Middle frontal gyrus (tissue), 1 donor: Measurements from ENCODE around the gene PCK1.

ENCODE experiments used
- DNase-seq: peaks from one replicate; pipeline ENCODE4 v3.0.0-alpha.2; 2015; ENCODE audit warnings: low spot score; ENCODE audit errors: extremely low spot score

Gene PCK1

DNA sequence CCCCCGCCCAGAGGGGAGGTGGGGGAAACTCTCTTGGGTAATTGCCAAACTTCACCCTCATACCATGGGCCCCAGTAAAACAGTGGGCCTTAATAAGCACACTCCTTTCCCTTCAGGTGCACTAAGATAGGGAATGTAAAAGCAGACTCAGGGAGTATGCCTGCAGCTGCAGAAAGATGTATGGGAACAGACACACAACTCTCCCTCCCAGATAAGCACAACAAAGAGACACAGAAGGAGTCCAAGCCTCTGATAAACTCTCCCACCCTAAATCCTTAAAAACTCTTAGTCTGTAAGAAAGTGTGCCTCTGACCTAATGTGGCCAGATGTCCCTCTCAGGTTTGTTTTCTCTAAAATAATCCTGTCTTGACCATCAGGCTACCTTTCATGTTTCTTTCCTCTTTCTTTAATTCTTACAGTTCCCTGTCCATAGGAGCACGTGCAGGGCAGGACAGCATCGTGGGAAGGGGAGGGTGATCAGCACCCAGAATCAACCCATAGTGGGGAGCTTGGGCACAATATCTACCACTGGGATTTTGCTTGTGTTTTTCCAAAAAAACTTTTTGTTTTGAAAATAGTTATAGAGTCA is 24.7 kb upstream of the PCK1 start:
- DNase-seq: no peak

DNA sequence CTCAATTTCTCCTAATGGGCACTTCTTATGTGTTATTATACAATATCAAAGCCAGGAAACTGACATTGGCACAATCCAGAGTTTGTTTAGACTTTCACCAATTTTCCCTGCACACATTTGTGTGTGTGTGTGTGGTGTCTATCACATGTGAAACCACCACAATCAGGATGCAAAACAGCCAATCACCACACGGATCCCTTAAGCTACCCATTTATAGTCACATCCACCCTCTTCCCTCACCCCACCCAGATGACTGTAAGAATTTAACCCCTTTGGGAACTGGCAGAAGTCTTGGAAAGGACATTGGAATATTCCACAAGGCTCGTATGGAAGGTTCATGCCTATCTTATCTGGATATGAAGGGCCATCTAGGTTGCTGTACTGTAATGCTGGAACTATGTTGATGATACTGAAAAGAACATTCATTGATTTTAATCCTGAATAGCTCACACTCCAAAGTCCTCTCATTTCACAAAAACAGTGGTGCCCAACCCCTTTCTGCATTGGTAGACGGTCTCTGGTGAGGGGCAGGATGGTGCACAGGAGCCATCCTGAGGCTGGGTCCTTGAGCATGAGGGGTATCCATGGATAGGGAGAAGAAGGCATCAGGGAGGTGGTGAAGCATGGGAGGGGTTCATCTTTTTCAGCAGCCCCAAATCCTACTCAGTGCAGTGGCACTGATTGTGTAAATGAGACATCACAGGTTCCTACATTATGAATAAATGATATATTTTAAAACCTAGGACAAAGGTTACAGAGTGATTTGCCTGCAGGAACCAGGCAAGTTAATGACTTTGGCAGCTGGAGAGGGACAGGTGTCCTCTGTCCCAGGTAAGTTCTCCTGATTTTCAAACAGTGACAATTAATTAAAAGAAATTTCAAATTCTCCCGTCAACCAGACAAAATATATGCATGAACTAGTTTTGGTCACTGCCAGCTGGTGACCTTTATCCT is 23.9 kb upstream of the PCK1 start:
- DNase-seq: no peak

DNA sequence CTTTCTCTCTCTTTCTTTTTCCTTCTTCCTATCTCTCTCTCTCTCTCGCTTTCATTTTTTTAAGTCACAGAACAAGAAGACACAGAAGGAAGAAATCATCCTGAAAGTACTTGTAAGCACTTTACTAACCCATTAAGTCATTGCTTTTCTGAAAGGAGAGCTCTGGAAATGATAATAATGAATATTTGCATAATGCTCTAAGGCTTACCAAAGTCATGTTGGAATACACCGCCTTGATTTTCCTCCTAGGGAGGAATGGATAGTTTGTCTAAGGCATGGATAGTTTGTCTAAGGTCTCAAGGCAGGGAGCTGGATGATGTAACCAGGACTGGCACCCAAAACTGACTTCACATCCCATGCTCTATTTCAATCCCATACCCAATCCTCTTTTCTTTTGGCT is 23.1 kb upstream of the PCK1 start:
- DNase-seq: no peak

DNA sequence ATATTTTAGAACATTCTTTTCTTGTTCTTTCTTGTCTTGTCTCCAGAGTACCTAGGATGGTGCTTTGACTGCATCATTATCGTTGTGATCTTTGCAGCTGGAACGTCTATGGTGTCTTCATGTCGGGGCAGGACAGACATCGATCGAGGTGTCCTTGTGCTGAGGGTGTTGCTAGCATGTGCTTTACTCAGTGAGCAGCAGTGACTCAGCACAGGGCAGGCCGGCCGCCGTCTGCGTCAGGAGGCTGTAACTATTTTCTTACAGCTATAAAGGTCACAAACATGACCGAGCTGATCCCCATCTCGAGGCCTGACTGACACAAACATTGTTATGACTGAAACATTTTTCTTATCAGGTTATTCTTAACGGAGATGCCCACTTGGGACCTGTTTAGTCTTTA is 21.0 kb upstream of the PCK1 start:
- DNase-seq: no peak

DNA sequence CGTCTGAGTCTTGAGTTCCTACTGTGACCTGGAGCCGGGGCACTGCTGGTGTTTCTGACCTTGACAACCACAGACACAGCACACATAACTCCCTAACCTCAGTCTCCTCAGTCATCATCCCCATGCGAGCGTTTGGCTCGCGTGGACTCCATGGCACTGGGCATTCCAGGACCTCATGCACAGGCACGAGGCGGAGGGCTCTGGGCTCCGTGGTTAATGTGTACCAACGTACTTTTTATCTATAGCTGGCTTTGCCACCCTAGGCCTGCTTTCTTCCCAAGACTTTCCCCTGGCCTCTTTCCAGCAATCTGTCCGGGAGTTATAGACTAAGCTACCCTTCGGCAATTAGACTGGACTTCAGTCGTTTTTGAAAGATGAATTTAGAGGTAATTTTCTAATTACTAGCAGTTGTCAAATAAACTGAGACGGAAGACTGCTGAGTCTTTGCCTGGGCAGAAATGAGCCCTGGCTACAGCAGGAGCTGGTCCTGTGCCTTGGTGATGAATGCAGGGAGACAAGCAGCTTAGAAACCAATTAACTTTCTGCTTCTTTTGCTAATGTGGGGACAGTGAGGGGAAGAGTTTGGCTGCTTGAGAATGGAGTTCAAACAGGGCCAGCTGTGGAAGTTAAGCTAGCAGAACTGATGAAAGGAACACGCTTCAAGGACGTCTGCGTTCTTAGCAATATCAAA is 19.9 kb upstream of the PCK1 start:
- DNase-seq: no peak

DNA sequence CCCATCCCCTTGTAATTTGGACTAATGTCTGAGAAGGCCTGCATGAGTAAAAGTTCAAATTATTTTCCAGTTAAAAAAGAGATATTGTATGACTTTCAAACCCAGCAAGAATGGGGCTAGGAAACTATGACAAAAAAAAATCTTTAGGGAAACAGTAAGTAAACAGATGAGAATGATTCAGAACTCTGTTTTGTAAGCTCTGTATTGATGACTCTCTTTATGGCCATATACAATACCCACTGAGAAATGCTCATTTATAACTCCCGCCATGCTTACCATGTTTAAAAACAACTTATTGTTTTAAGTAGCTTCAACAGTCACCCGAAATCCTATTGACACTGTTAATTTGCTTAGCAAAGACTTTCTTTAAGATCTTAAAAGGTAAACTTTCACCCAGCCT is 17.2 kb upstream of the PCK1 start:
- no peak for DNase-seq

DNA sequence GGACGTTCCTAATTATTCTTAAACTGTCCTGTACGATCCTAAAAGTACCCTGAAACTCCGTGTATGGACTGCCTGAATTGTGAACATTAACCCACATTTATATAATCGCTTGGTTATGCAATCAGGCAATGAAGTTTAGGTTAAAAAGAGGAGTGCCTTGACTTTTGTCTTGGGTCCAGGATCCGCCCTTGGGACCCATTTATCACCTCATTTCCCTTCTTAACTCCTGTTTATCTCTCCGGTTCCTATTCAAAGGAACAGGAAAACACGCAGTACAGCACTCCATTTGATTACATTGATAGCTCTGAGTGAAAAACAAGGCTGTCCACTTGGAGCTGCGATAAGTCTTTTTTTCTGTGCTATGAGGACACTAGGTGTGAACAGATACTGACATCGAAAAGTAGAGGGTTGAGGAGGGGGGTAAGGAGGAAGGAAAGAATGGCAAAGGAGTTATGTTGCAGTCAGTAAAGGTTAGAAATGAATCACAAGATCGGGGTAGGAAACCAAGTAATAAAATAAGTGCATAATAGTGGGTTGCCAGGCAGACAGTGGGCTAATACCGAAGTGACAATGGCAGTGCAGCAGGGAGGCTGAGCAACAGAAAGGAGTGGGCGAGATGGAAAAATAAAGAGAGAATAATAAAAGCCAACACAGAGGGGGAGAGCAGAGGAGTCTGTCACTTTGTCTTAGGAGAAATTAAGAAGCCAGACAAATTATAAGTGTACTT is 15.9 kb upstream of the PCK1 start:
- no peak for DNase-seq

DNA sequence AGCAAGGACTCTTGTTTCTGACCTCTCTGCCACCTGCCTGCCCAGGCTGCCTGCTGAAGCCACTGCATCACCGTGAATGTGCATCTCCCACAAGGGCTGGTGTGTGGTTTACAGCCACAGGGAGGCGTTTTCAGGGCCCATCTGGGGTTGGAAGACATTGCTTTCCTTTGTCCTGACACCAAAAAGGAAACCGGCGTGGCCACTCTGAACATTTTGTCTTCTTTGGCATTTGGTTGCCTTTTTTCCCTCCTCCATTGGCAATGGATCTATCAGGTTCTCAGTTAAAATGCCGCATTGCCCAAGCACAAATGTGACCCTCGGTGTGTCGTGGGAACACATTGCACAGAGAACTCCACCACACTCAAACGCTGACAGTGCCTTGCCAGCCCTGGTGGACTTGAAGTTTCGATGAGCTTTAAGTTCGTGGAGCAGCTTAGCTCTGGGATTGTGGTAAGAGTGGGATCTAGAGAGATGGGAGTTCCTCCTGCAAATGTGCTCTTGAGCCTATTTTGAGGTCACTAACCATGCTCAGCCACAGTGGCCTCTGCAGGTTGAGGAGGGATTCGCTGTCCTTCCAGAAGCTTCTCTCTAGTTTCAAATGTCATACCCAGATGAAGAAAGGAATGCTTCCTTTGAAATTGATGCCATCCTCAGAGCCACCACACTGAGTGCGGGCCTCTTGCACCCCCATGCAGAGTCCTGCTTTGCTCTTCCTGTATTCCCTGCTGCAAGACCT is 14.8 kb upstream of the PCK1 start:
- no peak for DNase-seq

DNA sequence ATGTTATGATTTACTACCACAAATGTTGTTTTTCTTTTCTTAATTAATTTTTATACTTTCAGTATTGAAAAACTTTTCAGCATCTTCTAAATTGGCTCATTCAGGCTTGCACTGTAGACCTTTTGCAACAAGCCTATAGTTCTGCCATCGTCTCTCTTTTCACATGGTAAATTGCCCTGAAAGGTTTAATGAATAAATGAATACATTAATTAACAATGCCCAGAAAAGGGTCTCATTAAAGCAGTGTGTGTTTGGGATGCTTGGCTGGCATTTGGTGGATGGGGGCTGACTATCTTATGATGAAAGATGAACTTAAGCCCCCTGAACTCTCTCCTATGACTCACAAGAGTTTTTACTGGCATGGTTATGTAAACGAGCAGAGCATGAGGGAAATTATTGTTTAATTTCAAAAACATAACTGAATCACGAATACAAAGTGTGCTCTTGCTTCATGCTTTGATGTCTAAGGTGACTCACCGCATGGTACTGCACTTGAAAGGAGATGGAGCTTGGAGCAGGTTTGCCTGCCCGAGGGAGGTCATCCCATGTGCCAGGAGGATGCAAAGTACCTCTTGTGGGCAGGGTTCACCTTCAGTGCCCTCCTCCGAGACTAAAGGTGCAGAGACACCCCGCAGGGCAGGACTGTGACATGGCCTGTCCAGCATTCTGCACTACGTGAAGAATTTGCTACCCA is 13.8 kb upstream of the PCK1 start:
- DNase-seq: no peak

DNA sequence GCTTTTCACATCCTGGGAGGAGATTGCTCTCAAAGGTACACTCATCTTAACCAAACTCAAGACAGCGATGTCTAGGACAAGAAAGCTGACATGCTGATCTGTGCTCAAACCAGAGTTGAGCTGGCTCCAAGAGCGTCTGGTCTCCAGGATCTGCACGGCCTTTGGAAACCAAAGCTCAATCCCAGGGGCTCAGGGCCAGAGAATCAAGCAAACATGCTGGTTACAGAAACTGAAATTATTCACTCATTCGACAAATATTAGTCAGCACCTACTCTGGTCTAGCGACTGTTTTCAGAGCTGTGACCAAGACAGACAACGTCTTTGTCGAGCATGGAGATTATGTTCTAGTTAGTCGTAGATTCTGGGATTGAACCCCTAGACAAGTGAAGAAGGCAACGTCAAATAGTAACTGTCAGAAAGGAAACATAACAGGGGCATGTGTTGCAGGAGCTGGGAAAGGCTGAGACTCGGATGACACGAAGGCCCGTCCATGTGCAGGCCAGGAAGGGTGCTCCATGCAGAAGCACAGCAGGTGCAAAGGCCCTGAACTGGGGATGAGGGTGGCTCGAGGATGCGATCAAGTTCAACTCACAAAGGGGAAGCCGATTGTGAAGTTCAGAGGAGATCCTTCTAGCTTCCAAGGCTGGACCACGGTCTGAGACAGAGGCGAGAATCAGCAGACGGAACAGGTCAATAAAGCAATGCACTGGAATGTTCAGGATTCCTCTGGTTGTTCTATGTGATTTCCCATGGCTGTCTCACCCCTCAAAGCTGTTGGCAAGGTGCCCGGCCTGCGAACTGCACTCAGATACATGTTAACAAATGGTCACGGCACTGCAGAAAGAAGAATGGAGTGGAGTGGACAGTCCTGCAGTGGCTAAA is 12.5 kb upstream of the PCK1 start:
- DNase-seq: no peak

DNA sequence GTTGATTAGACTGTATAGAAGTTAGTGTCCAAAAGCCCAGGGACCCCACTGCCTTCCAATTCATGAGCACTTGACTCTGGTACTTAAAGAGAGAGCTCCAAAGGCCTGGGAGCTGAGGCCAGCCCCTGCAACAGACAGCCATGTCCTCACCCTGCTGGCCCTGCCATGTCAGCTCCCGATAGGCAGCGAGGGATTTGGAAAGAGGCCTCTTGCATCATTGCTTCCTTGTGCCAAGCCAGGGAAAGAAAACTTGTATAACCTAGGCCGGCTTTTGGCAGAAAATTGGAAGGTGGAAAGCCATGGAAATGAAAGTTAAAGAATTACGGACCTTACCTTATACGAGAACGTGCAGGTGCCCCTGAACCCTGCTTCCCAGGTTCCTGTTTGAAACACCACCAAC is 8.4 kb upstream of the PCK1 start:
- DNase-seq: no peak

DNA sequence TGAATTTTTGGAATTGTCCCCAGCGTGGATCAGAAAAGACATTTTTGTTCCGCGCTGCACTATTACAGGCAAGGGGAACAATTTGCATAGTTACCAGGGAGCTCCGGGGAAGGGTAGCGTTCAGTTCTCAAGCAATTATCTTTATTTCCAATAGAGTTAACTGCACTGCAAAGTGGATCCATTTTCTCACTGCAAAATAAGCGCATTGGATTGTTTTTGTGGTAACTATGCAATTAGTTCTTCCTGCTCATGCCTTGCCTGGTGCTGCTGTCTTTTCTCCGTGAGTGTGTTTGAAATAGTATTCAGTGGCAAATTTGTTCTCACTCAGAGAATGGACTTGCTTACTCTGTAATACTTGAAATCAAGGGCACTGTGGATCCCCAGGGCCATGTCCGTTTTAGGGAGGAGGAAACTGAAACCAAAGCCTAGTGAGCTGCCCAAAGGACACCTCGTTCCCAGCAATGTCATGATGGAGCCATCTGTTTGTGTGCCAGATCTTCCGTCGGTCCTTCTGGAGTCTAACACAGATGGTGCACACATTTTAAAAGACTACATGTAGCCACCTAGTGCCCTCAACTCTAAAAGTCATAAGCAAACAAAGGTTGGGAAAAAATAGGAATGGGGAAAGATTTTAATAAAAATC is 7.4 kb upstream of the PCK1 start:
- no peak for DNase-seq

DNA sequence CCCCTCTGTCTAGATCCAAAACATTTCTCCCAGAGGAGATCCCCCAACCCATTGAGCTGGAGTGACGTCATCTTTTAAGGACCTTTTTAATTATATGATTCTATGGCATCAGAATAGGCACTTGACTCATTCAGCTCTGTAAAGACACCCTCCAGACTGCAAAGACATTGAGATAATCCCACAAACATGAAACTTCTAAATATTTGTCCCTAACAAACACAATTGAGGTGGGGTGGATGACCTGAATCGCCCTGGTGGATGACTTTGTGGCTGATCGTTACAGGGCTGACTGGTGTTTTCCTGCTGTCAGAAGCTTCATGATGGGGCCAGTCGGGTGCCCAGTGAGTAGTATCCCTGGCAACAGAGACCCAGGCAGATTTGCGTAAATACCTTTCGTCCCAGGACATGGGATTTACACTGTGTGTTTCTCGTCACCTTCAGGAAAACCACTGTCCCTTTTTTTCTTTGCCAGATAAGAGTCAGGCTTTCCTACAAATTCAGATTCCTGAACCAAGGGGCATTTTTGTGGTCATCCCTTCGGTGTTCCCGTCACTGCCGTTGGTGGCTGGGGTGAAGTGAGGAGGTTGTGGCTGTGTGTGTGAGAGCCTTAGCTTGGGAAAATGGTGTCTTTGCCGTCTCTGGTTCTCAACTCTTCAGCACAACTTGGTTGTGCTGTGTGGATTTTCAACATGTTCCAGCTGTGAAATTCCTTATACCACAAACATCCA is 5.3 kb upstream of the PCK1 start:
- DNase-seq: no peak

DNA sequence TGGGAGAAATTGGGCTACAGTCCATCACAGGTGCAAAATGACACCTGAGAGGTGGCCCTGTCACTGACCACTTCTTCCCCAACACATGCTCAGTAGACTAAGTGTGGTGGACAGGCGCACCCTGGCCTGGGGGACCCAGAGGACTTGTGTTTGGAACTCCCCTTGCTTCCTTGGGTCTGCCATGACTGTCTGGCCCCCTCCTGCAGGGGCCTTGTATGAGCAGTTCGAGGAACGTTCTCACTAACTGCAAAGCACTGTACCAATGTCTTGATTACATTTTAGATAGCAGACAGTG is 4.0 kb upstream of the PCK1 start:
- no peak for DNase-seq

DNA sequence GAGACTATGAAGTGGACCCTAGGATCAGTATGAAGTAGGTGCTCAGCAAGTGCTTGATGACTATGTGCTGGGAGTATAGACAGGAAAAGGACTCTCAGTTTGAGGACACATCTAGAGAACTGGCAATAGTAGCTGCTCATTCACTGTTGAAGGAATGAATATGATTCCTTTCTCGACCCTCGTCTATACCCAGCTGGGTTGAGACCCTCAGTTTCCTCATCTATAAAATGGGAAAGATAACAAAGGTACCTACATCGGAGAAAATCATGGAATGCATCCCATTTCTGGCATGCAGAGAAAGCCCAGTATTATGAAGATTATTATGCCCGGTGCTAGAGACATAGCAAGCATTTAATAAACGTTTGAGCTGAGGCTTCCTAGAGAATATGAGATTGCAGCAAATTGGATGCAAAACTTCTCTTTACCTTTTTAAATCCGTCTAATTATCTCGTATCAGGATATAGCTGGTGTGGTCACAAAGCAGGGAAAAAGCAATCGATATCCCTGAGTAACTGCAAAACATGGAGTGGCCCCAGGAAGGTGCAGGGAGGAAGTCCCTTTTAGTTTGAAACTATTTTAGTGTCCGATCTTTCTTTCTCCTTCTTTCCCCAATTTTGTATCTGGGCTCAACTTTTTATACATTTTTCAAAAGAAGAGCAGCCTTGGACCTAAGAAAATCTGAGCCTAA is 2.8 kb upstream of the PCK1 start:
- no peak for DNase-seq

DNA sequence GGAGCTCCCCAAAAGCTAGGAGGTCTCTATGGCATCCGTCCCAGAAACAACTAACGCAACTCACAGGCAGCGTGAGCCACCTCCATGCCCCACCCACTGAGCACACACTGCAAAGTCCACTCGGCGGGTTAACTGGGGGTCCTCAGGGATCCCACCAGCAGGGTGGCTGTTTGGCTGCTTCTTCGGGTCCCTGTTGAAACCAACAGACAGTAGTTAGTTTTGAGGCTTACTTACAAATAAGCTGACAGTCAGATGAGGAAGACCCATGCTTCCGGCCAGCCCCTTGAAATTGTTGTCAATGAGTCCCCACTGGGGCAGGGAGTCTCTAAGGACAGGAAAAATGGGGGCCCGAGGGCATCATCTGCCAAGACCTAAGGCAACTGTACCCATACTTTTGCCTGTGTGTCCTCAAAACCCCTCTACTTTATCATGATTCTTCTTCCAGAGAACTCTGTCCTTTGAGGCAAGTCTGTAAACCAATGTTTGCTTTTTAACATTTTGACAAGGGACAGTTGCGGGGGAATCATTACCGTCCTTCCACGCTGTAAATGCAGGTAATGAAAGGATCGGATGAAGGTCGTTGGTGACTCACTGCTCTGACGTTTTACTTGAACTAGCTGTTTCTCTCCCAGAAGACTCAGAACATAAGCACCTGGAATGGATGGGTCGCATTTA is 2.2 kb upstream of the PCK1 start:
- no peak for DNase-seq

DNA sequence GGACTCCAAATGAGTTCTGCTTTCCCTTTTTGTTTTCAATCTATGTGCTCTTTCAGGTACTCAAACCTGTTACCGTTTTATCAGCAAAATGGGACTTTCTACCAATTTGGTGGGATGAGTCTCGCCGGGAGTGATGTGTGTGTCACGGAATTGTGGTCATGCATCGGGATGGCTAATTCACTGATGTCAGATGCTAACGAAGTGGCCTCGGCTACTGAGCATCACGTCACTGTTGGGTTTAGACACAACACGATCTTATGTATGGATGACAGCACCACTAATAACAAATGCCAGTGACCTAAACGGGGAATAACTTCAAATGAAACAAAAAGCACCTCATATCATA is 1.6 kb upstream of the PCK1 start:
- DNase-seq: no peak
